HG03039 (cell line): ENCODE results near the gene GALNT7.

Experiments
- ATAC-seq: cut with Tn5 transposase; IDR thresholded peaks from one replicate; pipeline ENCODE4 v1.9.1; 2021; ENCODE audit warnings: mild to moderate bottlenecking, moderate library complexity; ENCODE audit not compliant: unreplicated experiment

GALNT7 gene

DNA sequence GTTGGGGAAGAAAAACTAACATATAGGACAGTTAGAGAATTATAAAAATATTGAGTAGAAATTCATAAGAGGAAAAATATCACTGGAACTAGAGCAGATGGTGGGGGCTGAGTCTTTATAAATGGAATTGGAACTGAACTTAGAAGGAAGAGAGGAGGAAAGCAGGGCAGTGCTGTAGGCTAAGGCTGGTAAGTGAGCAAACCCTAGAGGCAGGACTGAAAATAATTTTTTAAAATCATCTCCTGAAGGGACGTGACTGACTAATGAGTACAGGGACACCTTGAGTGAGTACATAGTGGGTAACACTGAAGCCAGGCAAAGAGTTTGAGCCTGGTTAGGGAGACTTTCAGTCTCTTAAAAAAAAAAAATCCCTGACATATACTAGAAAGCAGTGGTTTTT, 63.3 kb downstream of the GALNT7 start:
- no peak for ATAC-seq

DNA sequence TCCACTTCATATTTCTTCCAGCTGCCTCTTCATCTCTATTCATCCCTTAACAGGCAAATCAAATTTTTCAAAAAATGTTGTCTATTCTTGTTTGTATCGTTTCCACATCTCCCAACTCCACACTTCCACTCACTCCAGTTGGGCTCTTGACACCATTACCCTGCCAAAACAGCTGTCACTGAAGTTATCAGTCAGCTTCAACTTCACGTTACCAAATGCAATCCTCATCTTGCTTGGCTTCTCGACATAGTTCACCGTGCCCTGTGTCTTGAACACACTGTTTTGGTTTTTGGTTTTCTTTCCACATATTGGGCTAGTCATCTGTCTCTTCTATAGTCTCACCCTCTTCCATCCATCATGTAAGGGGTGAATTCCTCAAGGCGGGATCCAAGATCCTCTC, 65.2 kb downstream of the GALNT7 start:
- no peak for ATAC-seq

DNA sequence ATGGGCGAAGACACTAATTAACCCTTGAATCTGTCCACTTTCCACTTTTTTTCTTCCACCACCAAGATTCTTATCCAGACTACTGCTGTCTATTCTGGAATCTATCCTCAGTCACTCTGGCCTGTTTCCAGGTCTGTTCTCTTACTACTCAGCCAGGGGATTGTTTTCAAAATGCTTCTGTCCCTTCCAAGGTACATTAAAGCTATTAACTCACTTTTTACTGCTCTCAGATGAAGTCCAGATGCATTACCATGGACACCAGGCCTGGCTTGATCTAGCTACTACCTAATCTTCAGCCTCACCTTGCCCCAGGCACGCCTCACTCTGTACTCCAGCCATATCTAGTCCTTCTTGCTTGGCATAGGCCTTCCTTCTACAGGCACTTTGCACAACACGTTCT, 66.4 kb downstream of the GALNT7 start:
- no peak for ATAC-seq

DNA sequence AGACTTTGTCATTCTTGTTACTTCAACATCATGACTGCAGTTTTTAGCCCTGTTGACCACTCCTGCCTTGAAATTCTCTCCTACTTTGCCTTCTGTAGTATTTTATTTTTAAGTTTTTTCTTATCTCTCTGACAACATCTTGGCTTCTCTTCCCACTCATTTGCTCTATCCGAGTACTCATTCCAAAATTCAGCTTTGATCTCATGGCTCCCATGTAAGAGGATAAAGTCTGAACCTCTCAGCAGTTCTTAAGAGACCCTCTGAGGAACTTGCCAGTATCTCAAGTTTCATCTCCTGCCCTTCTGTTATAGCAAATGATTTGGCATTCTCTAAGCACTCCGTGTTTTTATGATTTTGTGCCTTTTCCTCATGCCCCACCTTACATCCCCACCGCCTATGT, 67.7 kb downstream of the GALNT7 start:
- no peak for ATAC-seq

DNA sequence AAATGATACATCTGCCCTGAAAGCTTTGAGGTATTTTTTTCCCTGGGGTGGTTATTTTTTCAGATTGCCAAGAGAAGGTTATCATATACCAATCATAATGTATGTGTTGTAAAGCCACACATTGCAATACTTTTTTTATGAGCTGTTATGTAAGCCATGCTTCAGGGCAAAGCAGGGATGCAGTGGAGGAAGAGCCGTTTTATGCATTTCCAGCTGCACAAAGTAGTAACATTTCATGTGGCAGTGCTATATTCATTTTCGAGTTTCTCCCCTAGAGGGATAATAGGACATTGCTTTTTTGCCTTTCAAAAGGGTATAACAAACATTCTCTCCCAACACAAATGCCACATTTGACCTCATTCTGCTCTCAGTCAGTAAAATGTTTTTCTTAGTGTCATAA, 68.5 kb downstream of the GALNT7 start:
- no peak for ATAC-seq

DNA sequence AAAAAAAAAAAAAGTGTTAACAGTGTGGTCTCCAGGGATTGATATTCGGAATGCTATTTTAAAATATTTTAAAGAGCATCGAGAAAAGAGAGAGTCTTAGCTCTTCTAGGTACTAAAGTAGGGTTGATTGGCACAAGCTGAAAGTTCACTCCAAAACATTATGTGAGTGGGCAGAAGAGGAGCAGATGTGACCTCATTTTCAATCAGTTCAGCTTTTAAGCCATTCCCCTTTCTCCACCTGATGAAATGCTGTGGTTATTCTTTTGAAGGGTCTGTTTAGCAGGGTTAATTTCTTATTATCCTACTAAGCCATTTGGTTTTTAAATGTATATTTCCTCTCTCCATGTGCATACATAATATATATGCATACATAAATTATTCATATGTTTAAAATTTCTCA, 69.2 kb downstream of the GALNT7 start:
- ATAC-seq, result no peak

DNA sequence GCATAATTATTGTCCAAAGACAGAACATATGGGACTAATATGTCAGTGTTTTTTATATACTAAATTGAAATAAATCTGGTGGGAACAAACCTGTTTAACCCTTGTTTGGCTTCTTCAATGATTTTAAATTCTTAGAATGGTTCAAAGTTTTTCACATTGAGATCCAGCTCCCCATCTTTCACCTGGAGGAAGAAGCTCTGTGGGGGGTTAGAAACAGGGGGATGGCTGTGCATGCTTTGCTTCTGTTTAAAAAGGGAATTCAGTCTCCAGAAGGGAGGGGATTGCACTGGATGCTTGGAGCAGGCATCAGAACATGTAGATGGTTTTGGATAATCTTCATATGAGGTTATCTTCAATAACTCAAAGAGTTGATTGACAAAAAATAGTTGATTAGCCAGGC, 72.1 kb downstream of the GALNT7 start:
- no peak for ATAC-seq

DNA sequence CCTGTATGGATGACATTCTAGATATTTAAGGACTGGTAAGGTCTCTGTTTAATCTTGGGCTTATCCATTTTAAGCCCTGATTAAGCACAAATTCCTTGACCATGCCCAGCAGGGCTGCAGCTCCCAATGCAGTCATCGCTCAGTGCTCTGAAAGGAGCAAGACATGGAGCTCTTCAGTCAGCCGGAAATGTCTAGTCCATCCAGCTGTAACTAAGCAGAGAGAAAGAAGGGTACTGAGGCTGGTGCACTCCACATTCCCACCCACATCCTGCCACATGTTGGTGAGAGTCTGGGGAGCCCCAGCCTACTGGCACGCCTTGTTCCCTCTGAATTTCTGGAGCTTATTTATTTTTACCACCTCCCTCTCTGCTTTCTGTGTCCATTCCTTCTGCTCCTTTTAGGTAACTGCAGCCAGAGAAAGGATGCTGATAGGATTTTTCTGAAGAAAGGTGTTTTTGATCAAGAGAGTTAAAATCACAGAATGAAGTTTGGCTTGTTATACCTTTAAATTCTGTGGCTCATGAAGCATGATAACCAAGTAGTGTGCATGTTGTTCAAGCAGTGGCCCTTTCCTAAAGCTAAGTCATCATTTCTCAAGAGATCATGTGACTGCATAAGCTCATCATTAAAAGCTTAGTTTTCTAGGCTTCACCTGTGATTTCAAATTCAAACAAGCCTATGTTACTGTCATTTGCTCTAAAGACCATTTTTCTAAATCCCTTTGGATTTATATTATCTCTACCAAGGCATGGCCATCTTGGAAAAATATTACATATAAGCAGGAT, 74.0 kb downstream of the GALNT7 start:
- ATAC-seq, result no peak

DNA sequence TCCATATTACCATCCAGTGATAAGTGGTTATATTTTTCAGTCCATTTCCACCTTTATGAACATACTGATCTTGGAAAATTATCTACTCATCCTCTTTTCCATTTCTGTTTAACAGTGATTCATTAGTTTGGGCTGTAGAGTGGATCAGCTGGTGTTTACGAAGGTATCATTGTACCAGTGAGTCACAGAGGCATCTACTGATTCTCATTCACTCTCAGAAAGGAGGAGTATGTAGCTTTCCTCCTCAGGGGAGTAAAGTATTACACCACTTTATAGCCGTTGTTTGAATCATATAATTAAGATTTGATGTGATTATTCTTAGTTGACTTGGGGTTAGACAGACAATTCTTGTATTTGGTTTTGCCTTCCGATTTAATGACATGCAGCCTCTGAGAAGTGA, 74.7 kb downstream of the GALNT7 start:
- ATAC-seq, result no peak

DNA sequence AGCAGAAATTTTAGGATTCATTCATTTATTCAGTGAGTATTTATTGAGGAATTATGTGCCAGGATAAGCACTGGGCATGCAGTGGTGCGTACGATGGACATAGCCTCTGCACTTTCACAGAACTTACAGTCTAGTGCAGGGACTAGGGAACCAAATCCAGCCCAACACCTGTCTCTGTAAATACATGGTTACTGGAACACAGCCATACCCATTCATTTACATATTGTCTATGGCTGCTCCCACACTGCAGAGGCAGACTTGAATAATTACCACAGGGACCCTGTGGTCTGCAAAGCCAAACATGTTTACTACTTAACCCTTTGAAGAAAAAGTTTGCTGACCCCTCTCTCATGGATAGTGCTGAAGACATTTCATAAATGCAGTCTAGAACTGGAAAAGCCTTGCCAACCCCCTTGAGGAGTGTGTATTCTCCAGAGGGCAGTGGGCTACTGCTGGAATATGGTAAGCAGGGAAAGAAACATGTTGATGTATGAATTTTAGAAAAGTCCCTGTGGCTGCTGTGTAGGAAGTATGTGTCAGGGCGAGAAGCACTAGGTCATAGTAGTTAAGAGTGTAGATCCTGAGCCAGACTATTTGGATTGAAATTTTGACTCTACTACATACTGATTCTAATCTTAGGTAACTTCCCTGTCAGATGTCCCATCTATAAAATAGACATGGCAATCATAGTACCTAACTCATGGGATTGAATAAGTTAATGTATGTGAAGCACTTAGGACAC, 75.5 kb downstream of the GALNT7 start:
- peak; percentile 71 for ATAC-seq

DNA sequence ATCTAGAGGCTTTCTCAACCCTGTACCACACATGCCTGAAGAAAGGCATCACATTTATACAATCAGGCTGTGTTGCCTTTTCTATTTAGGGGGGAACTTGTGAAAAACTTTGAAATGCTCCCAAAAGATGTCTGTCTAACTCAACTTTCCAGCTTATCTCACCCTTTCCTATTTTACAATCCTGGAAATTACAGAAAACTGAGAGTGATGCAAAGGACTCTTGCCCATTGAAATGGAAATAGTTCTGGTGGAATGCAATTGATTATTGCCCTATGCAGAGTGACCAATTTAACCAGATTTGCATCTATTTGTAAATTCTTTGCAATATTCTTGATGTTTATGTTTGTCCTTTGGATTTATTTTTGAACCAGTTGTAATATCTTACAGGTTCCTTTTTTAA, 77.3 kb downstream of the GALNT7 start:
- ATAC-seq, result no peak

DNA sequence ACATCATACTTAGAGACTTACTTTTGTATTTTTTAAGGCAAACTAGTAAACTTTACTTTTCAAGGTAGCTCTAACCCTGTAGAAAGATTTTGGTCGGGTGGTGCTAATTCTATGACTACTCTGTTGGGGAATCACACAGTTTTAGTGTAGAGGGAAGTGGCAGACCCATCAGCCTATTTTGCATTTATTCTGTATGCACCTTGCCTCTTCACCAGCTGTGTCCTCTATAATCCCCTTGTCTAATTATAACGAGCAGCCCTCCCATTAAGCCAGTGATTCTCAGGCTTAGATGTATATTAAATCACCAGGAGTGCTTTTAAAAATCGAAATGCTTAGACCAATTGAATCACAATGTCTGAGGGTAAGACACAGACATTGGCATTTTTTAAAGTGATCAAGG, 78.1 kb downstream of the GALNT7 start:
- peak; percentile 46 for ATAC-seq

DNA sequence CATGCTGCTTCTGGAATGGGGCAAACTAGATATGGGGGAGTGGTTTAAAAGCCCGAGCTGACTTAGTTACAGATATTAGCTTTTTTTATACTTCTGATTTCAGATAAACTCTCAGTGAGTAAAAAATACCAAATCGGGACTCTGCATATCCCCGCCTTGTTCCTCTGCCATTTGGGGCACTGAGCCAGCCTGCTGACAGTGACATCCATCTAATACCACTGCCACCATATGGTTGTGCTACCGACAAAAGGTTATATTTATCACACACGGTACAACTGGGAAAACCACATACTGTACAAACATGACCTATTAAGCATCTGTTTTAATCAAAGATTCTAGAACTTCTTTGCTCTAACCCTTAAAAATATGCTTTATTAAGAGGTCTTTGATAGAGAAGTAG, 78.7 kb downstream of the GALNT7 start:
- no peak for ATAC-seq

DNA sequence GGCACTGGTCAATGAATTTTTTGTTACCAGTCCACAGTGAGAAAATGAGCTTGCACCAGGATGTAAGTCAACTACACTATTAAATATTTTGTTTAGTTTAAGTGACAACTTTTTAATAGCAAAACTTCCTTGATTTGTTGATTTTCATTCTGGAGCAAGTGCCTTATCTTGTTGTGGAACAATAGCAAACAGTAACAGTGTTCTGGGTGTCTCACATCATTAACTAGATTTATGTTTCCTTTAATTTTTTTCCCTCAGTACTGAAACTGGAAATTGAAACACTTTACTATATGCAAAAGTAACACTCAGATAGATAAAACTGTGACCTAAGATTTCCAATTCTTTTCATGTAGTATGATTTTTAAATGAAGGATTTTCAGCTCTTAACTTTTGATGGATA, 80.1 kb downstream of the GALNT7 start:
- ATAC-seq, result no peak

DNA sequence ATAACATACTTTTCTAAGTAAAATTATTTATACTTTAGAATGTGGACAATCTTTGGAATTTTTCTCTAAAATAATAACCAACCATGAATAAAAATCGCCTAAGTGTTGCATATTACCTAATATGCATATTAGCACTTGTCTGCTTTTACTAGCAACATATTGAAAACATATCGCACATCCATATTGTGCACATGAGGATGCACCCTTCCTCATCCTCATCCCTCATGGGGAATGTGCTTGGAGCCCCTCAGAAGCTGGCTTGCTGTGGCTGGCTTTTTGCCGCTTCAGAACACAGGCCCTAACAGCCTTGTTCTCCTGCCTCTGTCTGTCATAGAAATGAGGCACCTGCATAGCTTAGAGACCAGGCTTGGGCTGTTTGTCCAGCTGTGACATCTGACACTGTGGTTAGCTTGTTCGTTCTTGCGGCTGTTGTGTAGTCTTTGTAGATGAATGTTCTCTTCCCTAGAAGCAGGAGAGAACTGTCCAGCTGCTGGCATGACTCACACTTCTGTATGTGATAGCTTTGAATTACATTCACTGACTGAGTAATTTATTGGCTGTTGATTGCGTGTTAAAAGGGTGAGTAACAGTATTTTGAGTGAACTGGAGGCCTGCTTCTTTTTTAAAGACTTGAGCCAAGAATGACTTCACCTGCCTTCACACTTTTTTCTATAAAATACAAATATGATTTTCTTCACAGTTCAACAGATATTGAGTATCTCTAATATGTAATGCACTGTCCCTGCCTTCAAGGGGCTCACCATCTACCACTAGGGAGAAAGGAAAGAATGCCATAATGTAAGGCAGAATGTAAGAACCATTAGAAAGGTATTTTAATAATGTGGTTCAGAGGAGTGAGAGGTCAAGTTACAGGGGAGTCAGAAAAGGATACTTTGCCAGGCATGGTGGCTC, 83.7 kb downstream of the GALNT7 start:
- peak; percentile 93 for ATAC-seq

DNA sequence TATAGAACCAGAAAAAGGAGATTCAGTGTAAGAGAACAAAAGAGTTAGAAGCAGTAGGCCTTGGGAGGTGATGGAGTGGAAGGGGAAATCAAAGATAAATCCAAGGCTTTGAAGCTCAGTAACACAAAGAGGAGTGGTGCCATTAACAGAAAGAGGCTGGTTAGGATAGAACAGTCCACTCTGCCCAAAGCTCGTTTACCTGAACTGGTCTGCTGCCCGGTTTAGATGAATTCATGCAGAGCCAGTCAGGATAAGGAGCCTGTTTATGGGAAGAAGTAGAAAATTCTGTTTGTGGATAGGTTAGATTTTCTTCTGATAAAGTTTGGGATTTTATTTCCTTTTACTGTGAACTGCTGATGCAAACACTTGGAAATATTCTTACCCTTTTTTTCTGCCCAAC, 85.0 kb downstream of the GALNT7 start:
- ATAC-seq, result no peak

DNA sequence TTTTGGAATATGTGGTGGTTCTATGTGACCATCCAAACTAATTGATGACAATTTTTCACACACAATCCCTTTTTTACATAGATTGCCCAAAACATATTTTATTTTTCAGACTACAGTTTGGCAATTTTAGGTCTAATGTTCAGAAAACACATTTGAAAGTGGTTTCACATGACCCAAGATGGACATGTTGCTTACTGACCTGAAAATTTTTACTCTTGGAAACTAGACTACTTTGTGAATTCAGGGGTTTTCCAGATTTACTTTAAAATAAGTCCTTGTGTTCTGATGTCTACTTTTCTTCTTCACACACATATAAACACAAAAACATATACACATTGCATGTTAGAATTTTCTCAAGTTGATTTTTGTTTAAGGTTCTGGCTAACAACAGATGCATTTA, 86.0 kb downstream of the GALNT7 start:
- ATAC-seq, result no peak

DNA sequence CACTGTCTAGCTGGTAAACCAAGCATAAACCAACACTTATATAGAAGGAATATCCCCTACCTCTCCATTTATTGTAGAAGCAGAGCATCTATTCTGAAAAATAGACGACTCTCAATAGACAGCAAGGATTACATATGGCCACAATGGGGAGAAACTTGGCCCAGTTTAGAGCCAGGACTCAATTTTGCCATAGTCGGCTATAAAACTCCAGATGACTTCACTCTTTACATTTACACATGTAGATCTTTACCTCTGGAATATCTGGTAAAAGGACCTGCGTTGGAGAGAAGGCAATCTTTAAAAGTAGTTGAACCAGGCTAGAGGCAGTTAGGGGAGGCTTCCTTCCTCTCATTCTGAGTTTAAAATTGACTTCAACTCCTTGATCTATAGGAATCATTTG, 88.2 kb downstream of the GALNT7 start:
- no peak for ATAC-seq

DNA sequence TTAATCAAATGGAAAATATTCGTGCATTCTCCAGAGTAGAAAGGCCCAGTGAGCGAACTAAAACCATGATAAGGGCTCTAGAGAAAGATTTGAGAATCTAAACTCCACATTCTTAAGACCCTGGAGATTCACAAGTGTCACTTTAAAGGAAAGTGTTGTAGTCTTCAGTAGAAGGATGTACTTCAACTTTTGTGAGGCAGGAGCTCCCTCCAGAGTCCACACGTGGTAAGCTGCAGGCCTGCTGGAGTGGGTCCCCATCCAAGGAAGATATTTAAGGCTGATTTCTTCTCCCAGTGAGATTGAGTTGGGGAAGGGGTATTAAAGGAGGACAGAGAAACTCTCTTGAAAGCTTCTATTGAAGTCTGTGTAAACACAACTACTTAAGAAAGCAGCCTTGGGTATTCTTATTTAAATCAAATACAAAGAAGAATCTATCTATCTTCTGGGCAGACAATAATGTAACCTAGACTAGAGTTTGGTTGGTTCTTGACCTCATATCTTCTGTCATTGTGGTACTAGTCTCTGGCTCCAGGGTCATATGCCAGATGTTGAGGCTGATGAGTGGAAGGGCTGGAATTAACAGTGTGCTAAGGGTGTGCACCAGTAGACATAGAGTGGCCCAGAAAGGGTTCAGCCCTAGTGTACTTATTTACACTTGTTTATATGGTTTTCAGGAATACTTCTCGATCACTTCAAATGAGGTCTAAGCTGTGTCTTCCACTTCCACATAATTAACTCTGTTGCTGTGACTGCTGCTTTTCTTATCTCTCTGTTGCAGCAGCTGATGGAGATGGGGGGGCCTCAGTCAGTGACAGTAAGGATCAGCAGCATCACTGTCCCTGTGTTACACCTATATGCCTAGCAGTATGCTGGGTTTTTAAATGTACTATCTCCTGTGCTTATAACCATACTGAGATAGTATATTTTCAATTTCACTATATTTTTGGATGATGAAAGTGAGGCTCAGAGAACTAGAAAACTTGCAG, 89.4 kb downstream of the GALNT7 start:
- peak; percentile 92 for ATAC-seq

DNA sequence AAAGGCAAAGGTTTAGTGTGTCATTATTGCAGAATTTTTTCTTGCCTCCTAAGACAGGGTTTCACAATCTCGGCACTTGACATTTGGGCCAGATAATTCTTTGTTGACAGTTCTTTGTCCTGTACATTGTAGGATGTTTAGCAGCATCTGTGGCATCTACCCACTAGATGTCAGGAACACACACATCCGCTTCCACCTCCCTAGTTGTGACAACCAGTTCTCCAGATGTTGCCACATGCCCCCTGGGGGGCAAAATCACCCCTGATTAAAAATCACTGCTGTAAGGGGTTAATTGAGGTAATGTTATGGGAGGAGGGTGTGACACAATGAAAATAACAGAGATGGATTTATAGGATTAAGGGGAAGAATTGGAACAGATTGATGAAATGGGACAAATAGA, 90.3 kb downstream of the GALNT7 start:
- ATAC-seq, result no peak
